ENCODE data around the gene XKR3.

GRCh38 chr22:16819249-16819648, 6.0 kb downstream of the XKR3 start:
- TF ChIP-seq MAX (IDR thresholded peaks at IDR 0.05; ENCODE audit: low read depth, low read length) = no peak
- no peak for TF ChIP-seq CTCF (IDR thresholded peaks at IDR 0.05; ENCODE audit: low read depth, low read length)
- TF ChIP-seq MYC (IDR thresholded peaks at IDR 0.05; ENCODE audit: low read depth, low read length) = no peak
- TF ChIP-seq POLR2A (IDR thresholded peaks at IDR 0.05; ENCODE audit: extremely low read depth, insufficient read length) = no peak
